ENCODE measurements around the gene SOBP.

- no peak for TF ChIP-seq CTCF (IDR thresholded peaks at IDR 0.05)
- TF ChIP-seq POLR2A (IDR thresholded peaks at IDR 0.05) = no peak
Observed at GRCh38 chr6:107598091-107598490, 108.2 kb downstream of the SOBP start.
